ENCODE results near the gene LHX4. TPM values are rescaled to one million over a fixed set of nuclear protein-coding genes. Genes with fewer than 3 reads are reported as not detected.
A peak's percentile ranks its signal among the peaks of the same experiment; 100 is the strongest.

Gene LHX4
- total RNA-seq, result not detected

DNA sequence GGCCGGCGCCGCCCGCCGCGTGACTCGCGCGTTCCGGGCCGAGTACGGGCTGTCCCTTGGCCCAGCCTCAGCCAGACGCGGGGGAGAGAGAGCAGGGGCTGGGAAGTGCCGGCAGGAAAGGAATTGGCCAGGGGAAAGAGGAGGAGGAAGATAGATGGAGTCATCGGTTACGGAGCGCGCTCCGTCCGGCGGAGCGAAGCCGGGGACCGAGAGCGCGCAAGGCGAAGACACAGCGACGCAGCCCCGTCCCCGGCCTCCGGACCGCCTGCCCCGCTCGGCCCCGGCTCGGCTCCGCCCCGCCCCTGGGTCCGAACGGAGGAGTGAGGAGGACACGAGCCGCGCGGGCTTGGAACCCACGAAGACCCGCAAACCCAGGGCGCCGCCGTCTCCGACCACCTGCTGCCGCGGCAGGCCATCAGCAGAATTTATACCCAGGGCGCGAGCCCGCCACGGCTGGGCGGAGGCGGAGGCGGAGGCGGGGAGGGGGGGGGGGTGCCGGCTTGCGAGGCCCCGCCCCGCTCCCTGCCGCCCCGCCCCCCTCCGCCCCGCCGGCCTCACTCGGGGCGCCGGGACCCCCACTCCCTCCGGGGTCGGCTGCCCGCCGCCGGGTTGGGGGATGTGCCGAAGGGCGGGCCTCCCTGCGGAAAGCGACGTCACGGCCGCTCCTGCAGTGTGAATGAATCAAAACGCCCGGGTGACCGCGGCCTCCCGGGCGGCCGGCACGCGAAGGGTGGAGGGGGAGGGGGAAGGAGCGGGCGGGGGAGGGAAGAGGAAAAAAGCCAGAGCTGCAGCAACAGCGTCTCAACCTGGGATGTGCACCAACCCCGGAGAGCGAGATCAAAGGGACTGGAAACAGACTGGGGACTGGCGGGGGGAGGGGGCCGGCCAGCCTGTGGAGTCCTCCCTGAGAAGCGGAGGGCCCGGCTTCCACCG is at the start of gene LHX4:
LHX4 (plus strand) TSS at position 782 of the 933 bp plus-strand sequence. CDS start 266 bp downstream, outside the sequence.
- H3K4me1 Mint-ChIP-seq (ENCODE audit: low read depth), result peaks cover 30% of the 10 kb centered on the region
- DNase-seq, result peak; percentile 43
- H3K27me3 Mint-ChIP-seq (ENCODE audit: low read depth), result peaks cover 66% of the 10 kb centered on the region
- intact Hi-C loops (cut with micrococcal nuclease), result loop anchor here (1.0 to 10.0 kb wide), 3 partner anchors 16 to 1085 kb away; partner anchors contain the start of gene TOR1AIP1
- CTCF ChIA-PET, result interaction anchor here (0.6 kb wide), 1 partner anchor 607 kb away, joined by 3 read pairs; no protein-coding TSS in a partner anchor
- no peaks in the 10 kb centered on the region for H3K36me3 Mint-ChIP-seq (ENCODE audit: low read depth)
- no peaks in the 10 kb centered on the region for H3K9me3 Mint-ChIP-seq
- H3K27ac Mint-ChIP-seq, result no peak within 1 kb of the TSS
- H3K4me3 Mint-ChIP-seq, result peak within 1 kb of the TSS; percentile 68

DNA sequence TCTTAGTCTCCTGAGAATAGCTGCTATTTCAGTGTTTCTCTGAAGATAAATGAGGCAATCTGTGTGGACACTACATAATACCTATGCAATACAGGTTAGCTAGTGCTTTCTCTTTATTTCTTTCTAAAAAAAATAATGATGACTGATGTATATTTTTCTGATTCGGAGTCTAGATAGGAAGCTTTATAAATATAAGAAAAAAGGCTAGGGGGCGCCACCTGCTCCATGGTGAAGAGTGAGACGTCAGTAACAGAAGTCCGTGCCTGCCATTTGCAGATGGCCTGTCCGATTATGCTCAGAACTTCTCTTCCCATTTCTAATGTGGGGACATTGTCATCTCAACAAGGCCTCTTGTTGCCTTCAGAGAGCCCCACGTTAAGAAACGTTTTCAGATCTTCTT is 49.0 kb upstream of the LHX4 start:
- no peaks in the 10 kb centered on the region for H3K4me1 Mint-ChIP-seq (ENCODE audit: low read depth)
- H3K9me3 Mint-ChIP-seq, result no peaks in the 10 kb centered on the region
- no peak overlapping the region for H3K27ac Mint-ChIP-seq
- DNase-seq, result peak; percentile 49
- no peaks in the 10 kb centered on the region for H3K27me3 Mint-ChIP-seq (ENCODE audit: low read depth)
- no peak overlapping the region for H3K4me3 Mint-ChIP-seq
- intact Hi-C loops (cut with micrococcal nuclease), result loop anchor here (1.0 to 2.0 kb wide), 2 partner anchors 236 to 297 kb away; no protein-coding TSS in a partner anchor
- peaks cover 12% of the 10 kb centered on the region for H3K36me3 Mint-ChIP-seq (ENCODE audit: low read depth)
- CTCF ChIA-PET, result interaction anchor here (0.6 to 5.2 kb wide), 28 partner anchors 12 to 475 kb away, joined by 3 to 68 read pairs (median 4); no protein-coding TSS in a partner anchor

DNA sequence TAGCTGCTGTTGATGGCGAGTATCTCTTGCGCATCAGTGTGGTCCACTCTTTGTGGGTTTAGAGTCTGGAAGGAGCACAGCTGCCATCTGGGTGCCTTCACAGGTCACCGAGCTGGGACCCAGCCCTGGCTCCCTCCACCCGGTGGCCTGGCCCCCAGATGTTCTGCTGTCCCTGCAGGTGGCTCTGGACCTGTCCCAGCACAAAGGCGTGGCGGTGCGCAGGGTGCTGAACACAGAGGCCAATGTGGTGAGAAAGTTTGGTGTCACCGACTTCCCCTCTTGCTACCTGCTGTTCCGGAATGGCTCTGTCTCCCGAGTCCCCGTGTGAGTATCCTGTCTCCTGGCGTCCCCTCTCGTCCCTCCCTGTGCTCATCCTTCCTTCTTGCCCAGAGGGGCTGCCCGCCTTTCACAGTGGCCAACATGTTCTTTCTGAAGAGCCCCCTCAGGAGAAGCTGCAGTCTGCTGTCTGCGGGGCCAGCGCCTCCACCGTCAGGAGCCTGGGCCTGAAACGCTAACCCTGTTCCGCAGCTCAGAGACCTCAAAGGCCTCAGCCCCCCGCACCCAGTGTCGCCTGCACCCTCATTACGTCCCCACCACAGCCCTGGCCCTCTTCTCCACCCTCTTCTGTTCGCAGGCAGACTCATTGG is 47.9 kb upstream of the LHX4 start:
- intact Hi-C loops (cut with micrococcal nuclease), result loop anchor here (1.0 to 2.0 kb wide), 2 partner anchors 235 to 296 kb away; no protein-coding TSS in a partner anchor
- CTCF ChIA-PET, result interaction anchor here (0.6 to 4.9 kb wide), 7 partner anchors 14 to 235 kb away, joined by 3 to 68 read pairs (median 6); no protein-coding TSS in a partner anchor
- no peaks in the 10 kb centered on the region for H3K27me3 Mint-ChIP-seq (ENCODE audit: low read depth)
- no peak for DNase-seq
- H3K36me3 Mint-ChIP-seq (ENCODE audit: low read depth), result peaks cover 12% of the 10 kb centered on the region
- no peak overlapping the region for H3K4me3 Mint-ChIP-seq
- H3K4me1 Mint-ChIP-seq (ENCODE audit: low read depth), result no peaks in the 10 kb centered on the region
- H3K9me3 Mint-ChIP-seq, result no peaks in the 10 kb centered on the region
- no peak overlapping the region for H3K27ac Mint-ChIP-seq

DNA sequence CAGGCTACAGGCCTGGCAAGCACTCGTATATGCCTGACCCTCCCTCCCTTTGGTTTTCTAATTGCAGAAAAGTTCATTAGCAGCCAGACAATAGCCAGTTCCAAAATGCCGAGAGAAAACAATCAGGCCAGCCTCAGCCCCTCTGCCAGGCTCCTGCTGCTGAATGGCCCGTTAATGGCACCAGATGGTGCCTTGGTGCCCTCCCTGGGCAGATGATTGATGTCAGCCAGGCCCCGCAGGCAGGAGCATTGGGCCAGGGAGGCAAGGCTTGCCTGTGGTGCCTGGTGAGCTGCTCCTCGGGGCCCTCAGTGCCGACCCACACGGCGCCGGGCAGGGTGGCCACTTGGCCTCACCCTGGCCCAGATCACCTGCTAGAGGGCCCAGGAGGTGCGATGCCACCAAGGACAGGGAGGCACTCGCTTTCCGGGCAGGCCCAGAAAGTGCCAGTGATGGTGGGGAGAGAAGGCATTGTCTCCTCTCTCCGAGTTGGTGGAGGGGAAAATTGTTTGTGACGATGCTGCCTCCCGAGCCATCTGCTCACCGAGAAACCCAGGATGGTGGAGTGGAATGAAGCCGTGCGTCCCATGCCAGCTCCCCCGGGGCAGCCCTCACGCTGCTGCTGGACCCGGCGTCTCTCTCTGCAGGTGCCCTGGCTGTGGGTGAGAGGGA is 47.3 kb upstream of the LHX4 start:
- Mint-ChIP-seq H3K9me3 (no peaks in the 10 kb centered on the region), H3K4me3 (no peak overlapping the region), H3K27ac (no peak overlapping the region), H3K4me1 (ENCODE audit: low read depth) (no peaks in the 10 kb centered on the region), H3K36me3 (ENCODE audit: low read depth) (peaks cover 12% of the 10 kb centered on the region), H3K27me3 (ENCODE audit: low read depth) (no peaks in the 10 kb centered on the region)
- CTCF ChIA-PET, result interaction anchor here (0.7 to 4.5 kb wide), 2 partner anchors 12 to 15 kb away, joined by 3 to 68 read pairs; no protein-coding TSS in a partner anchor
- intact Hi-C loops (cut with micrococcal nuclease), result no loop called here
- no peak for DNase-seq

DNA sequence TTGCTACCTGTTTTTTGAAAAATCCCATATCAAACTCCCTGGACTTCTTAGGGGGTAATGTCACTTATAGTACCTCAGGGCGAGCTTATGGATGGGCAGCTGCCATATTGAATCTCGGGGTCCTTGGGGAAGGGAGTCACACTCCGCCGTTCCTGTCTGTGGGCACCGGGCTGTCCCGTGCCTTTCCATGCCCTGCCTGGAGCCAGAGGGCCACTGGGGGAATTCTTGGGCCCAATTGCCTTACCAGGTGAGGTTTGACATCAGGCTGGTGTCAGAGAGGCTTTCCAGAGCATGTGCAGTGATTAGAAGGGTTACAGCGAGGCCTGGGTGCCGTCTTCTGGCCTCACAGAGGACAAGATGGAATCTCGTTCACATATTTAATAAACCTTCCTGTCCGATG is 46.6 kb upstream of the LHX4 start:
- H3K4me1 Mint-ChIP-seq (ENCODE audit: low read depth), result no peaks in the 10 kb centered on the region
- no peaks in the 10 kb centered on the region for H3K27me3 Mint-ChIP-seq (ENCODE audit: low read depth)
- H3K4me3 Mint-ChIP-seq, result no peak overlapping the region
- no peaks in the 10 kb centered on the region for H3K9me3 Mint-ChIP-seq
- CTCF ChIA-PET, result interaction anchor here (0.7 to 0.9 kb wide), 2 partner anchors 12 to 272 kb away, joined by 3 read pairs; no protein-coding TSS in a partner anchor
- no peak overlapping the region for H3K27ac Mint-ChIP-seq
- peaks cover 12% of the 10 kb centered on the region for H3K36me3 Mint-ChIP-seq (ENCODE audit: low read depth)
- intact Hi-C loops (cut with micrococcal nuclease), result no loop called here
- no peak for DNase-seq

DNA sequence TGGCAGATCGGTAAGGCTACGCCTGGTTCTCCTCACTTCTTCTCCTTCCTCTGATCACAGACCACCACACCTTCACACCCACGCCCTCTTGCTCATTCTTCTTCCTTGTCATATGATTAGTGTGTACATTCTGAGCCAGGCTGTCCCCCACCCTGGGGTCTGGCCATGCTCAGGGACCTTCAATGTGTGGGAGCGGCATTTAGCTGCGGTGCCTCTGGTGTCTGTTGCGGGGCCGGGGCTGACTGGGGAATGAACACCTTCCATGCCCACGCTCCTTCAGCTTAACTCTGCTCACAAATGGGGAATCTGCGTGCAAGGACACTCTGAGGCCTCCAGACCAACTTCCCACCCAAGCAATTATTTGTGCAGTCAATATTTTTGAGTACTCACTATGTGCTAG is 46.0 kb upstream of the LHX4 start:
- intact Hi-C loops (cut with micrococcal nuclease), result no loop called here

DNA sequence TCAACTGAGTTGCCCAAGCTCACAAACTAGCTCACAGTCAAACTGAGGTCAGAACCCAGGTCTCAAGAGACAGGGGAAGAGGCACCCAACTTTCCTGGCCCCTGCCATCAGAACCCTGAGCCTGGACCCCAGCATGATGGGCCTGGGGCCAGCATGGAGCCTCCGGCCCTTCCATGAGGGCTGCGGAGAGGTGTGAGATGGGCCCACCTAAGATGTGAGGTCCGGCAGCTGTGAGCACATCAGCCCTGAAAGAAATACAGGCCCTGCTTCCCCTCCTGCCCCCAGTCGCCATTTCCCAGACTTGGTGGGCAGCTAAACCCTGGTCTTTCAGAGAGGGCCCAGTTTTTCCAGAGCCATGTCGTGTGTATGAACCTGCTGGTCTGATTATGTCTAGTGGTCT is 44.8 kb upstream of the LHX4 start:
- no peak overlapping the region for H3K4me3 Mint-ChIP-seq
- intact Hi-C loops (cut with micrococcal nuclease), result no loop called here
- H3K36me3 Mint-ChIP-seq (ENCODE audit: low read depth), result peaks cover 15% of the 10 kb centered on the region
- H3K27me3 Mint-ChIP-seq (ENCODE audit: low read depth), result no peaks in the 10 kb centered on the region
- H3K4me1 Mint-ChIP-seq (ENCODE audit: low read depth), result no peaks in the 10 kb centered on the region
- CTCF ChIA-PET, result interaction anchor here (0.8 to 1.2 kb wide), 4 partner anchors 15 to 289 kb away, joined by 3 read pairs; no protein-coding TSS in a partner anchor
- H3K27ac Mint-ChIP-seq, result no peak overlapping the region
- DNase-seq, result no peak
- no peaks in the 10 kb centered on the region for H3K9me3 Mint-ChIP-seq

More for the DNA sequence above, 46.0 kb upstream of the LHX4 start:
- Mint-ChIP-seq H3K9me3 (no peaks in the 10 kb centered on the region), H3K27ac (no peak overlapping the region), H3K36me3 (ENCODE audit: low read depth) (peaks cover 12% of the 10 kb centered on the region), H3K4me3 (no peak overlapping the region), H3K4me1 (ENCODE audit: low read depth) (no peaks in the 10 kb centered on the region), H3K27me3 (ENCODE audit: low read depth) (no peaks in the 10 kb centered on the region)
- no peak for DNase-seq
- CTCF ChIA-PET, result interaction anchor here (0.9 kb wide), 1 partner anchor 272 kb away, joined by 3 read pairs; no protein-coding TSS in a partner anchor

DNA sequence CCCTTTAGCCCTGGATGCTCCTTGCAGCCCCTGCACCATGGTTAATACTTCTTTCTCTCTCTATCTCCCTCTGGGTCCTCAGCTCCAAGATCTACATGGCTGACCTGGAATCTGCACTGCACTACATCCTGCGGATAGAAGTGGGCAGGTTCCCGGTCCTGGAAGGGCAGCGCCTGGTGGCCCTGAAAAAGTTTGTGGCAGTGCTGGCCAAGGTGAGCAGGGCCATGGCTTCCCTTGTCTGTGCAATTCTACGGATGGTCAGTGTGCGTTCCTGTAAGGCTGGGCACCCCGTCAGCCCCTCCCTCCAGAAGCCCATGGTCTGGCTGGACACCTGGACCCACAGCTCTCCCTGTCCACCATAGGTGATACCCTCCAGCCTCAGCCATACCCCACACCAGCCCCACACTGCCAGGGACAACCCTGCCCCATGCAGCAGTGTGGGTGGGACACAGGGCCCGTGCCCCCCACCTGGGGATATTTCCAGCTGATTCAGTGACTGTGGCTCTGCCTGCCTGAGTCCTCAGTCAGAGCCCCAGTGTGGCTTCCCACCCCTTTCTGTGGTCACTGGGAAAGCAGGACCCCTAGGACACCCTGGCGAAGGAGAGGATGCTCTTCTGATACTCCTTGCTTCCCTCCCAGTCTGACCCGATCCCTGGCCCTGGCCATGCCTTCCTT is 44.0 kb upstream of the LHX4 start:
- Mint-ChIP-seq H3K4me3 (no peak overlapping the region), H3K36me3 (ENCODE audit: low read depth) (peaks cover 17% of the 10 kb centered on the region), H3K4me1 (ENCODE audit: low read depth) (no peaks in the 10 kb centered on the region), H3K27me3 (ENCODE audit: low read depth) (no peaks in the 10 kb centered on the region), H3K9me3 (no peaks in the 10 kb centered on the region), H3K27ac (no peak overlapping the region)
- CTCF ChIA-PET, result interaction anchor here (0.9 kb wide), 1 partner anchor 288 kb away, joined by 3 read pairs; no protein-coding TSS in a partner anchor
- intact Hi-C loops (cut with micrococcal nuclease), result no loop called here
- no peak for DNase-seq

DNA sequence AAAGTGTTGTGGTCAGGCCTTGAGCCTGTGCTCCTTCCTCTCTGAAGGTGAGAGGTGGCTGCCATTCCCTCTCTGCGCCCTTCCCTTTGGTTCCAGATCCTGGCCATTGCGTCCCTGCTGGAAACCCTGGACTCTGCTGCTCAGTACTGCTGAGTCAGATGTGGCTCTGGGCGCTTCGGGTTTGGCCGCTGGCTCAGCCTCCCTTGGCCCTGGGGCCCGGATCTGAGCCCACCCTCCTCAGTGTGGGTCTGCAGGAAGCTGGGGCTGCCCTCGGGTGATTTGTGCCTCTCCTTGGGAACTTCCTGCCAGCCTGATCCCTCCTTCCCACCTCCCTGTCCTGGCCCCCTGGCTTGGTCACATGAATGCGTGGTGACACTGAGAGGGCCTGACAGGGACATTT is 43.2 kb upstream of the LHX4 start:
- CTCF ChIA-PET, result interaction anchor here (4.3 kb wide), 1 partner anchor 8 kb away, joined by 35 read pairs; no protein-coding TSS in a partner anchor
- Mint-ChIP-seq H3K4me3 (no peak overlapping the region), H3K27me3 (ENCODE audit: low read depth) (no peaks in the 10 kb centered on the region), H3K27ac (no peak overlapping the region), H3K4me1 (ENCODE audit: low read depth) (no peaks in the 10 kb centered on the region), H3K9me3 (no peaks in the 10 kb centered on the region), H3K36me3 (ENCODE audit: low read depth) (peaks cover 17% of the 10 kb centered on the region)
- no peak for DNase-seq
- intact Hi-C loops (cut with micrococcal nuclease), result no loop called here

DNA sequence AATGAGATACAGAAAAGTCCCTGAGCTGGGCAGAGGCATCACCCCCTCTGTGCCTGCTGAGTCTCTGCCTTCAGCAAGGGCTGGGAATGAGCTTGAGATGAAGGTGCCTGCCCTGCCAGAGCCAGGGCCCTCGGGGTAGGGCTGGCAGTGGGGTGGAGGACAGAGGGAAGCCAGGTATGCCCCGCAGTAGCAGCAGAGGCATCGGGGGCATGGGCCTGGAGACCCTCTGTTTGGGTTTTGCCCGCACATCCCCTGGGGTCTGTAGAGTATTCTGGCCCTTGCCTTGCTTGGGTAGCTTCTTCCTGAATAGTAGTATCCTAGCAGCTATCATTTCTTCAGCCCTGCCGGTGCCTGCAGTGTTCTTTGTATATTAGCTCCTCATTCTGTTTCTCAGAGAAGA is 42.4 kb upstream of the LHX4 start:
- peaks cover 14% of the 10 kb centered on the region for H3K36me3 Mint-ChIP-seq (ENCODE audit: low read depth)

DNA sequence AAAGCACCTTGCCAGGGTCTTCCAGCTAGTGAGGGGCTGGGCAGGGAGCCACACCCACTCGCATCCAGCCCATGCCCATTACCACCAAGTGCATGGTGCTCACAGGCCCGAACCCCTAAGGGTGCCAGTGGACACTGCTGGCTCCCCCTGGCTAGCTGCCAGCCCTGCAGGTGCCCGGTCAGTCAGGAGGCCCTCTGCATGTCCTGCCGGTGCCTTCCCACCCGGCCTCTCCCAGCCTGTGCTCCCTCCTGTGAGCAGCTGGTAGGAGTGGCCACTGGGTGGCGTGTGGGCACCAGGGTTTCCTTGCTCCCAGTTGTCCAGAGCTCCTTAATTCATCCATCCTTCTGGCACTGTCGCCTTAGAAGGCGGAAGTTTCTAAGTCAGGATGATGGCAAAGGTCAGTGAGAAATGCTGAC is 42.0 kb upstream of the LHX4 start:
- peak; percentile 51 for DNase-seq
- no peak overlapping the region for H3K27ac Mint-ChIP-seq
- H3K36me3 Mint-ChIP-seq (ENCODE audit: low read depth), result peaks cover 14% of the 10 kb centered on the region
- CTCF ChIA-PET, result interaction anchor here (0.6 to 4.3 kb wide), 4 partner anchors 9 to 289 kb away, joined by 3 to 35 read pairs (median 4); no protein-coding TSS in a partner anchor
- H3K27me3 Mint-ChIP-seq (ENCODE audit: low read depth), result no peaks in the 10 kb centered on the region
- intact Hi-C loops (cut with micrococcal nuclease), result loop anchor here (2.0 kb wide), 1 partner anchor 65 kb away; no protein-coding TSS in a partner anchor
- H3K4me3 Mint-ChIP-seq, result no peak overlapping the region
- no peaks in the 10 kb centered on the region for H3K9me3 Mint-ChIP-seq
- H3K4me1 Mint-ChIP-seq (ENCODE audit: low read depth), result no peaks in the 10 kb centered on the region

More for the DNA sequence above, 42.4 kb upstream of the LHX4 start:
- H3K27me3 Mint-ChIP-seq (ENCODE audit: low read depth), result no peaks in the 10 kb centered on the region
- intact Hi-C loops (cut with micrococcal nuclease), result loop anchor here (2.0 kb wide), 1 partner anchor 65 kb away; no protein-coding TSS in a partner anchor
- no peak for DNase-seq
- H3K4me3 Mint-ChIP-seq, result no peak overlapping the region
- no peak overlapping the region for H3K27ac Mint-ChIP-seq
- H3K4me1 Mint-ChIP-seq (ENCODE audit: low read depth), result no peaks in the 10 kb centered on the region
- CTCF ChIA-PET, result interaction anchor here (0.6 to 4.3 kb wide), 4 partner anchors 9 to 290 kb away, joined by 3 to 35 read pairs (median 4); no protein-coding TSS in a partner anchor
- no peaks in the 10 kb centered on the region for H3K9me3 Mint-ChIP-seq

All from activated naive CD4-positive, alpha-beta T cell treated with anti-CD3 and anti-CD28 coated beads for 36 hours (primary cell).